CD4-positive, alpha-beta T cell treated with Interleukin-6 for 4 hours (primary cell): ENCODE measurements around the gene NDUFB3.
"Not testable (repeated sequence)": the region's sequence is repeated elsewhere in the genome, so short reads cannot be mapped to it uniquely, and the experiment has no call there.

Source experiments
- DNase-seq: peaks from one replicate; pipeline ENCODE4 v3.0.0-alpha.2; 2020; ENCODE audit warnings: mixed read lengths

The NDUFB3 gene

DNA sequence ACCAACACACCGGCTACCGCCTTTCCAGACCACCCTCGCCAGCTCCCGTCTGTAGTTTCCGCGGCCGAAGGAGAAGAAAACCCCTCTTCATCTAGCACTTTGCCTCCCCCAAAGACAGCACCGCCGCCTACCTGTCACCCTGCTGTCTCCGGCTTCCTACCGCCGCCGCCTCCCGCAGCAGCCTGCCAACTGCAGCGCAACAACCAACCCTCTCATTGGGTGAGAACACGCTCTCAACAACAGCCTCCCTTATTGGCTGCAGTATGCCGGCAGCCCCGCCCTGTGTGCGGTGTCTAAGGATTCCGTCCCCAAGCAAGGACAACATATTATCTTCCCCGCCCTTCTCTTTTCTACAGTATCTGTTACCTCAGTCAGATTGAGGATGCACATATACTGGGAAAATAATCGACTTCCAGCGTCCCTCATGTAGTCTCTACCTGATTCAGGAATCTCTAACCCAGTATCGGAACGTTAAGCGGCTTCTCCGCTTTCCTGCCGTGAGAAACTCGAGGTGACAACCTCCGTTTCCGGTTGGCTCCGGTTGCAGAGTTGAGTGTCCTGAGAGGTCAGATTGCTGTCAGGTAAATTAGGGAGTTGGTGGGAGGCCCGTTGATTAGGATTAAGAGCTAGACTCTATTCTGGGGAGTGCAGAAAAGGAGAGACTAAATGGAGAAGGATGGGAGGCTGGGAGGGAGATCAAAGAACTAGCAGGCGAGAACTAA lies at the start of gene NDUFB3, which contains the start of gene HYCC2:
TSS of gene NDUFB3 (plus strand) at position 523 of the 722 bp plus-strand sequence. CDS start 6,882 bp downstream, outside the sequence.
TSS of gene HYCC2 (minus strand) at position 193 of the 722 bp plus-strand sequence. CDS start 47,662 bp downstream, outside the sequence.
- peak; percentile 91 for DNase-seq

DNA sequence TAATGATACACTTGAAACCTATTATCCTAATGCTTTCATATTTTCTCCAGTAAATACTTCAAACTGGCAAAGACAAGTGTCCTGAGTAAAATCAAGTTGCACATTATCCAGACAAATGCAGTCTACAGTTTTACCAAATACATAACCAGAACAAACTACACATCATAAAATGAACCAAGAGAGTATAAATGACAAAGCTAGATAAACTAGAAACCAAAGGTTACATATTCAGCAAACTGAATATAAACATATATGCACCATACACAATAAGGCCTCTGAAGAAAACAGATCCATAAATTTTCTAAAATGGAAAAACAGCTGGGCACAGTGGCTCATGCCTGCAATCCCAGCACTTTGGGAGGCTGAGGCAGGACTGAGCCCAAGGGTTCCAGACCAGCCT lies 47.3 kb upstream of the NDUFB3 start:
- DNase-seq = no peak

DNA sequence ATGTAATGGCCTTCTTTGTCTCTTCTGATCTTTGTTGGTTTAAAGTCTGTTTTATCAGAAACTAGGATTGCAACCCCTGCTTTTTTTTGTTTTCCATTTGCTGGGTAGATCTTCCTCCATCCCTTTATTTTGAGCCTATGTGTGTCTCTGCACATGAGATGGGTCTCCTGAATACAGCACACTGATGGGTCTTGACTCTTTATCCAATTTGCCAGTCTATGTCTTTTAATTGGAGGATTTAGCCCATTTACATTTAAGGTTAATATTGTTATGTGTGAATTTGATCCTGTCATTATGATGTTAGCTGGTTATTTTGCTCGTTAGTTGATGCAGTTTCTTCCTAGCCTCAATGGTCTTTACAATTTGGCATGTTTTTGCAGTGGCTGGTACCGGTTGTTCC lies 37.4 kb upstream of the NDUFB3 start:
- DNase-seq = not testable (repeated sequence)

DNA sequence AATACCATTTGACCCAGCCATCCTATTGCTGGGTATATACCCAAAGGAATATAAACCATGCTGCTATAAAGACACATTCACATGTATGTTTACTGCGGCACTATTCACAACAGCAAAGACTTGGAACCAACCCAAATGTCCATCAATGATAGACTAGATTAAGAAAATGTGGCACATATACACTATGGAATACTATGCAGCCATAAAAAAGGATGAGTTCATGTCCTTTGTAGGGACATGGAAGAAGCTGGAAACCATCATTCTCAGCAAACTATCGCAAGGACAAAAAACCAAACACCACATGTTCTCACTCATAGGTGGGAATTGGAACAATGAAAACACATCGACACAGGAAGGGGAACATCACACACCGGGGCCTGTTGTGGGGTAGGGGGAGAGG lies 33.4 kb upstream of the NDUFB3 start:
- not testable (repeated sequence) for DNase-seq

DNA sequence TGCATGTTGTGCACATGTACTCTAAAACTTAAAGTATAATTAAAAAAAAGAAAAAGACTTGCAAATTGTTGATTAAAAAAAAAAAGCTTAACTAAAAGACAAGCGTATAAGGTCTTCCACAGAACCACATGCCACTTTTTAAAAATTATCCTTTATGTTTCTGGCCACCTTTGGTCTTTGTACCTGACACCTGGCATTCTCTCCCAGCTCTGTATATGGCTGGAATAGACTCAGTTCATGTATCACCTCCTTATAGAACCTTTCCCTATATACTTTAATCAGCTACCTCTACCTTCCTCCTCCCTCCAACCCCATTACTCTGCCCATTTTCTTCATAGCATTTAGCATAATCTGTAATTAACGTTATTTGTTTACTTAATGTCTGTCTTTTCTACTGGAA lies 32.9 kb upstream of the NDUFB3 start:
- DNase-seq = no peak

DNA sequence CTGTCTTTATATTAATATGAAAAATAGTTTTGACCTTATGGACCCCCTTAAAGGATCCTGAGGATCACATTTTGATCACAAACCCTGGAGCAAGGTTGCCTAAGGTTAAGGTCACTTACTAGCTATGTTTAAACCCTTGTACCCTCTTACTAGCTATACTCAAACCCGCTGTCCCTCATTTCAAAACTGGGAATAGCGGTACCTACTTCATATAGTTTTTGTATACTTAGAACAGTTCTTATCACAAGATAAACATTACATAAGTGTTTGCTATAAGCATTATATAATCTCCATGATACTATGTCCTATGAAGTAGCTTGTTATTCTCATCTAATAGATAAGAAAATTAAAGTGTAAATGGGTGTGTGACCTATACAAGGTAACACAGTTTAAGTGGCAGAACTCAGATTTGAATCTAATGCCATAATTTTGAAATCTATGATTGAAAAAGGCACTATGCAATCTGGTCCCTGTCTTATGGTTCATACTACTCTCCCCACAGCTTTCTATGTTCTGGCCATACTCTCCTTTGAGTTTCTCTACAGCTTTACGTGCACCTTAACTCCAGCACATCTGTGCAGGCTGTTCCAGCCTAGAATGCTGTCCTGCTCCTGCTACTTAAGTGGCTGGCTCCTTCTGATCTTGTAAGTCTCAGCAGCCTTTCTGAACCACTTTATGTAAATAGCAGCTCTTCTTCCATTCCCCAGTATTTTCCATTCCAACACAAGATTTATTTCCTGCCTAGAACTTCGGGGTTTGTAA lies 30.8 kb upstream of the NDUFB3 start:
- DNase-seq = no peak

DNA sequence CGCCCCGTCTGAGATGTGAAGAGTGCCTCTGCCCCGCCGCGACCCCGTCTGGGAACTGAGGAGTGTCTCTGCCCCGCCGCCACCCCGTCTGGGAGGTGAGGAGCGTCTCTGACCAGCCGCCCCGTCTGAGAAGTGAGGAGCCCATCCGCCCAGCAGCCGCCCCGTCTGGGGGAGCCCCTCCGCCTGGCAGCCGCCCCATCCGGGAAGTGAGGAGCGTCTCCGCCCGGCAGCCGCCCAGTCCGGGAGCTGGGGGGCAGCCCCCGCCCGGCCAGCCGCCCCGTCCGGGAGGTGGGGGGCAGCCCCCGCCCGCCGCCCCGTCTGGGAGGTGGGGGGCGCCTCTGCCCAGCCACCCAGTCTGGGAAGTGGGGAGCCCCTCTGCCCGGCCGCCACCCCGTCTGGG lies 29.4 kb upstream of the NDUFB3 start:
- not testable (repeated sequence) for DNase-seq

DNA sequence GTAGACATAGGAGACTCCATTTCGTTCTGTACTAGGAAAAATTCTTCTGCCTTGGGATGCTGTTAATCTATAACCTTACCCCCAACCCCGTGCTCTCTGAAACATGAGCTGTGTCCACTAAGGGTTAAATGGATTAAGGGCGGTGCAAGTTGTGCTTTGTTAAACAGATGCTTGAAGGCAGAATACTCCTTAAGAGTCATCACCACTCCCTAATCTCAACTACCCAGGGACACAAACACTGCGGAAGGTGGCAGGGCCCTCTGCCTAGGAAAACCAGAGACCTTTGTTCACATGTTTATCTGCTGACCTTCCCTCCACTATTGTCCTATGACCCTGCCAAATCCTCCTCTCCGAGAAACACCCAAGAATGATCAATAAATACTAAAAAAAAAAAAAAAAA lies 28.8 kb upstream of the NDUFB3 start:
- DNase-seq = not testable (repeated sequence)

DNA sequence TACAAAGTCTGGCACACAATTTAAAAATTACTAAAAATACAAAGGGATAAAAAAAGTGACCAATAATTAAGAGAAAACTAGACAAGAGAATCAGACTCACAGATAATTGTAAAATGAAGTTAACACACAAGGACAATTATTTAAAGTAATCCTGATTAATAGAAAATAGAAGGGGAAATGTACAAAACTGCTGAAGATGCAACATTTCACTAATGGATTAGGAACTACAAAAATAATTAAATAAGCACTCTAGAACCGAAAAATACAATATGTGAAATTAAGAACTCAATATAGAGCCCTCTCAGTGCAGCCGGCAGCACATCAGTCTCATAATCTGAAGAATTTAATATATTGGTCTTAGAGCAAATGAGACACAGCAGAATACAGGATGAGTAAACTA lies 24.9 kb upstream of the NDUFB3 start:
- DNase-seq = no peak

DNA sequence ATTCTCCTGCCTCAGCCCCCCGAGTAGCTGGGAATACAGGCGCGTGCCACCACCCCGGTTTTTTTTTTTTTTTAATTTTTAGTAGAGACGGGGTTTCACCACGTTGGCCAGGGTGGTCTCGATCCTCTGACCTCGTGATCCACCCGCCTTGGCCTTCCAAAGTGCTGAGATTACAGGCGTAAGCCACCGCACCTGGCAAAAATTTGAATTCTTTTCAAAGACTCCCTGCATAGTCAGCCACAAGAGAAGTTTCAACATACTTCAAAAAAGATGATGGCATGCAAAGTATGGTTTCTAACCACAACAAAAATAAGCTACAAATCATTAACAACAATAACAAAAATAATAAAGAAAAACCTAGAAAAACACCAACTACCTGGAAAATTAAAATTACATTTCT lies 22.3 kb upstream of the NDUFB3 start:
- DNase-seq = no peak

DNA sequence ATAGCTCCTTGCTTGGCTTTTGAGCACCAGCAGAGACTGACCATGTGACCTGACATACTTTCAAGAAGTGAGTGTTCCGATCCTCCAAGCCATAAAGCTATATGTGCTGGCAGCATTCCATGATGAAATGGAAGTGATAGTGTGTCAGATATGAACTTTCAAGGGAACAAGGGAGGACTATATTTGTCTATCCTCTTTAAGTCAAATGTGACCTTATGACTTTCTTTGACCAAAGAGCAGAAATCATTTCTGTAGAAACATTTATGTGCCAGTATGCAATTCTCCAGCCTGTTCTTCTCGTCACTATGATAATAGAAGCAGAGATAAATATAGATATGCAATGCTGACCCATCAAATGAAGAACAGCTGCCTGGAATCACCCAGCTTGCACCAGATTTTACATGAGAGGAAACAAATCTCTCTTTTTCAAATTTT lies 14.7 kb upstream of the NDUFB3 start:
- DNase-seq = no peak

DNA sequence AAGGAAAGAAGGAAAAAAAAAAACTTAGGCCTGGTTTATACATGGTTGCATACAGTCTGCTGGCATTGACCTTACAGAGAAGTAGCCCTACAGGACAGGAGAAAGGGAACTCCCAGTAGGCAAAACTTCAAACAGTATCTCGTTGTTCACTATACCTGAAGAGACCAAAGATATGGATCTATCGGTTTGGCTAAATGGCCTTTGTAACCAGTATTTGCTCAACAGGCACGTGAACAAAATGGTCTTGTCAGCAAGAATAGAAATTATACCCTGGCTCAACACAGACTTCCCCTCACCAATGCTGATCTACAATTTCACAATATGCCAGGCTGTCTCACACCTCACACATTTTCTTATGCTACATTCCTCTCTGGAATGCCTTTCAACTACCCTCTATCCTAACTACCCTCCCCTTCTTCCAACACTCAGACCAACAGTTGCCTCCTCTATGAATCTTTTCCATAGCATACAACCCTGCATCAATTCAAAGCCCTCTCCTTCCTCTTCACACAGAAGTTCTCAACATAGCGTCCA lies 14.0 kb upstream of the NDUFB3 start:
- DNase-seq = no peak

DNA sequence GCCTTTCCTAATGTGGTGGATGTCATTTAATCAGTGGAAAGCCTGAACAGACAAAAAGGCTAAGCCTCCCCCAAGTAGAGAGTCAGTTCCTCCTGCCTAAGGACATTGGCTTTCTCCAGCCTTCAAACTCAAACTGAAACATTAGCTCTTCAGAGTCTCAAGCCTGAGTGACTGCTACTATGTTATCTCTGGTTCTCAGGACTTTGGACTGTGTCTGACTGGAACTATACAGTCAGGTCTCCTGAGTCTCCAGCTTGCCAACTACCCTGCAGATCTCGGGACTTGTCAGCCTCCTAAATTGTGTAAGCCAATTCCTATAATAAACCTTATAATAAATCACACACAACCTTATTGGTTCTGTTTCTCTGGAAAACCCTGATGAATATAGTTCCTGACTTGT lies 12.9 kb upstream of the NDUFB3 start:
- no peak for DNase-seq

DNA sequence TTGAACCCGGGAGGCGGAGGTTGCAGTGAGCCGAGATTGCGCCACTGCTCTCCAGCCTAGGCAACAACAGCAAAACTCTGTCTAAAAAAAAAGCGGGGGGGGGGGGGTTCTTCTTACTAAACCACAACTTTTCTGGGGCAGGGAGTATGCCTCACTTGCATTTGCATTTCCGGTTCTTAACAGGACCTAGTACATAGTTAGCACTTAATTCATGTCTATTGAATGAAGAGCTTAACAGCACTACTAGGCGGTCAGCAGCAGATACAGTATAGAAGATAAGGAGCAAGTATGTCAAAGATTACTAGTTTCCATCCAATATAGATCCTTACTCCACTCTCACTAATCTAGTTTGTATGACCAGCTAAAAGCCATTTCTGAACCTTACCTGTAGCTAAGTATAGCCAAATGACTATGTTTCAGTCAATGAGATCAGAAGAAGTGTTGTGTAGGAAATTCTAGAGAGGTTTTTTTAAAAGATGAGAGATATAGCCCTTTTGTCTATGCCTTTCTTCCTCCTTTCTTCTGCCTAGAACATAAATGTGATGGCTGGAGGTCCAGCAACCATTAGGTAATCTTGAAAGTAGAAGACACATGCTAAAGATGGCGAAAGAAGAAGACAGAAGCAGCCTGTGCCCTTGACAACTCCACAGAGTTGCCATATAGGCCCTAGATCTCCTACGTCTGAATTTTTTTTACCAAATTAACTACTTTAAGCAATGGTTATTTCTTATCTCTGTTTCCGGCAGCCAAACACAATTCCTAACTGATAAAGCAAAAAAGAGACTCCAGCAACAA lies 11.6 kb upstream of the NDUFB3 start:
- no peak for DNase-seq

DNA sequence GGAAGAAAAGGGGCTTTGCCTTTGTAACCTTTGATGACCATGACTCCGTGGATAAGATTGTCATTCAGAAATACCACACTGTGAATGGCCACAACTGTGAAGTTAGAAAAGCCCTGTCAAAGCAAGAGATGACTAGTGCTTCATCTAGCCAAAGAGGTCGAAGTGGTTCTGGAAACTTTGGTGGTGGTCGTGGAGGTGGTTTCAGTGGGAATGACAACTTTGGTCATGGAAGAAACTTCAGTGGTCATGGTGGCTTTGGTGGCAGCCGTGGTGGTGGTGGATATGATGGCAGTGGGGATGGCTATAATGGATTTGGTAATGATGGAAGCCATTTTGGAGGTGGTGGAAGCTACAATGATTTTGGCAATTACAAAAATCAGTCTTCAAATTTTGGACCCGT lies 8.3 kb upstream of the NDUFB3 start:
- not testable (repeated sequence) for DNase-seq

DNA sequence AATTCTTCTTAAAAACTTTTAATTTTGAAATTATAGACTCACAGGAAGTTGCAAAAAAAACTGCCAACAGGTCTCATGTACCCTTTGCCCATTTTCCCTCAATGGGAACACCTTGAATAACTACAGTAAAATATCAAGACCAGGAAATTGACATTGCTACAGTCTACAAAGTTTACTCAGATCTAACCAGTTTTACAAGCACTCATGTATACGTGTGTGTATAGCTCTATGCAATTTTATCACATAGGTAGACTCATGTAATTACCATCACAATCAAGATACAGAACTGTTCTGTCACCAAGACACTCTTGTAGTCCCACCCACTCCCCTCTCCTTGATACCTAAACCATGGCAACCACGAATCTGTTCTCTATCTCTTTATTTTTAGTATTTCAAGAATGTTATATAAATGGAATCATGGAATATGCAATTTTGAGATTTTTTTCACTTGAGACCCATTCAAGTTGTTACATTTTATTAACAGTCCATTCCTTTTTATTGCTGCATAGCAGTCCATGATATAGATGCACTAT lies 6.9 kb upstream of the NDUFB3 start:
- no peak for DNase-seq

DNA sequence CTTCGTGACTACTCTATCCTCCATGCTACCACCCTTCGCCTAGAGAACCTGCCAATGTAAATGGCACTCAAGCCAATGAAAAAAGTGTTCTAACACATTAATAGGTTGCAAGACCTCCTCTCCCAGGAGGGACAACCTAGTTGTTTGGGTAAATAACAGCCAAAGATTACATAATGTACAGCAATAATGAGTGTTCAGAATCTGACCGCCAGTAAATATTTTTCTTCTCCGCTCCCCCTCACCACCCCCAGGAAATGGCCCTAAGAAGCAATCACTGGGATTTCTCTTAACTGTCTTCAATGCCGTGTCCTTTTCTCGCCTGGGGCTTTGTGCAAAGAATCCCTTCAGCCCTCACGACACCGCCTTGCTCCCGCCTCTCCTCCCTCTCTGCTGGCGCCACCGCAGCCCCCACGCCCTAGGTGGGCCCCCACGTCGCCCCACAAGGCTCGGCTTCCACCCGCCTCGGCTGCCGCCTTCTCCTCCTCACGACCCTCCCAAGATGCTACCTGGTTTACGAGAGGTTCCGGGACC lies 788 bp upstream of the NDUFB3 start:
- DNase-seq = no peak

DNA sequence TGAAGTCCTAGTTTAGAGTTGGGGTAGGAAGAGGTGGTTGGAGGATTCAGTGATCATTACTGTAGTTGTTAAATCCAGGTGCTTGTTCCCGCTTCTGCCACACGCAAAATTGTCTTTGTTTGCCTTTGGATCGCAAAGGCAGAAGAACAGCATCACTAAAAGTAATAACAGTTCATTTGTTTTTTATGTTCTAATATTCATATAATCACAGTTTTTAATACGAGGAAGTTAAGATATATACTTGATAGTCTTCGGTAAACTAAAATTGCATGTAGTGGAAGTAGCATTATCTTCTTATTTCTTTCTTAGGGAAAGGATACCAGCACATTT lies 365 bp downstream of the NDUFB3 start:
- no peak for DNase-seq

DNA sequence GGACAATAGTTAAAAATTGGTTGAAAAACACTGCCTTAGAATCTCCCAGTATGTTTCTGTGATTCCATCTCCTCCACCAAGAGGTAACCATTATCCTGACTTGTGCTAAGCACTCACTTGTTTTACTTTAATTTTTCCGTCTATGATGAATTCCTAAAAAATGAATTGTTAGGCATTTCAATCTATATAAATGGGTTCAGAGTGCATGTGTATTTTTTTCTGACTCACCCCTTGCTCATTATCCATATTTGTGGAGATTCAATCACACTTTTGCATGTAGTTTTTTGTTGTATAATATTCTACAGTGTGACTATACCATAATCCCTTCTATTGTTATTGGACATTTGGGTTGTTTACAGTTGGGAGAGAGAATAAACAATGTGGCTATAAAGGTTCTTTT lies 1.3 kb downstream of the NDUFB3 start:
- DNase-seq = no peak

DNA sequence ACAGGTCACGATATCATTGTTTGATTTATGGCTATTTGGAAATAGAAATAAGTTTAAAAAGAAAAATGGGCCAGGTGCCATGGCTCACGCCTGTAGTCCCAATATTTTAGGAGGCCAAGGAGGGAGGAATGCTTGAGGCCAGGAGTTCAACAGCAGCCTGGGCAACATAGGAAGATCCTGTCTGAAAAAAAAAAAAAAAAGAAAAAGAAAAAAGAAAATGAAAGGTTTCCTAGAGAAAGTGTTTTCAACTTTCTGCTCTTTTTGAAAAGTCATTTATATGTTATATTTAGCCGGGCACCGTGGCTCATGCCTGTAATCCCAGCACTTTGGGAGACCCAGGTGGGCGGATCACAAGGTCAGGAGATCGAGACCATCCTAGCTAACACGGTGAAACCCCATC lies 3.2 kb downstream of the NDUFB3 start:
- DNase-seq = no peak

DNA sequence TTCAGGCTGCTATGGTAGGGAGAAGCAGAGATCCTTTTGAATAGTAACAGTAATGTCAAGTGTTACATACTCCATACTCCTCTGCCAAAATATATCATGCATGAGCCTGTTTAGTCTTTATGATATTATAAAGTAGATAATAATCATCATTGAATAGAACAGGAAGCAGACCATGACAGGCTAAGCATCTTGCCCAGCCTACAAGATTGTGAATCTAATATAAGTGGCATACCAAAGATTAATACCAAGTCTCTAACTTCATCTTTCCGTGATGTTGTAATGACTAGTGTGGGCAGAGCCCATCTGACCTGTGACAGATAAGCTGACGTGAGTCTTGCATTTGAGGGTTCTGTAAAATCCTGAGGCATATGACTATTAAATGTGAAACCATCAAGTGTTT lies 13.1 kb downstream of the NDUFB3 start:
- DNase-seq = no peak

DNA sequence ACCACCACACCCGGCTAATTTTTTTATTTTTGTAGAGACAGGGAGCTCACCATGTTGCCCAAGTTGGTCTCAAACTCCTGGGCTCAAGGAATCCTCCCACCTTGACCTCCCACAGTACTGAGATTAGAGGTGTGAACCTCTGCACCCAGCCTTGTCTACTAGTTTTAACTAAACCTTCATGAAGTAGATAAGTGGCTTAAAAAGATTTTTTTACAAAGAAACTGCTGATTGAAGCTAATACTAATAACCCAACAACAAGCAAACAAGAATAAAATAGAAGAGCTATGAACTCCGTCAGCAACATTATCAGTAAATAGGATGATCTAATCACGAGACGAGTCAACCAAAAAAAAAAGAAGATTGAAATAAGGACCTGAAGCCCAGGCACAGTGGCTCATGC lies 18.8 kb downstream of the NDUFB3 start:
- DNase-seq = no peak

DNA sequence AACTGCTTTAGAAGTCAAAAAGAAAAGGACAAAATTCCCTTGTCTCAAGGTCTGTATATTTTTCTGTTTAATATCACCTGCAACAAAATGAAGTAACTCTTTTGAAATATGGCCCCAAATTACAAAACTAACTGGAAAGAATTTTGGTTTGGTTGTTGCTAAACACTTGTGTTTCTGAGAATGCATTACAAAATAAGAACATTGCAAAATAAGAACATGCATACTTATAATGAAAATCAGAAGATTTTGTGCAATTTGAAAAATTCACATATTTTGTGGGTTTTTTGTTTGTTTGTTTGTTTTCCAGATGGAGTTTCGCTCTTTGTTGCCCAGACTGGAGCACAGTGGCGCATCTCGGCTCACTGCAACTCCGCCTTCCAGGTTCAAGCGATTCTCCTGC lies 21.8 kb downstream of the NDUFB3 start:
- DNase-seq = no peak
